ENCODE data around the gene MRPL20. TPM values are rescaled to one million over a fixed set of nuclear protein-coding genes. Genes with fewer than 3 reads are reported as not detected.

Gene MRPL20
- polyA plus RNA-seq, 3 donors, result 84.3 to 186 (median 156) TPM

DNA sequence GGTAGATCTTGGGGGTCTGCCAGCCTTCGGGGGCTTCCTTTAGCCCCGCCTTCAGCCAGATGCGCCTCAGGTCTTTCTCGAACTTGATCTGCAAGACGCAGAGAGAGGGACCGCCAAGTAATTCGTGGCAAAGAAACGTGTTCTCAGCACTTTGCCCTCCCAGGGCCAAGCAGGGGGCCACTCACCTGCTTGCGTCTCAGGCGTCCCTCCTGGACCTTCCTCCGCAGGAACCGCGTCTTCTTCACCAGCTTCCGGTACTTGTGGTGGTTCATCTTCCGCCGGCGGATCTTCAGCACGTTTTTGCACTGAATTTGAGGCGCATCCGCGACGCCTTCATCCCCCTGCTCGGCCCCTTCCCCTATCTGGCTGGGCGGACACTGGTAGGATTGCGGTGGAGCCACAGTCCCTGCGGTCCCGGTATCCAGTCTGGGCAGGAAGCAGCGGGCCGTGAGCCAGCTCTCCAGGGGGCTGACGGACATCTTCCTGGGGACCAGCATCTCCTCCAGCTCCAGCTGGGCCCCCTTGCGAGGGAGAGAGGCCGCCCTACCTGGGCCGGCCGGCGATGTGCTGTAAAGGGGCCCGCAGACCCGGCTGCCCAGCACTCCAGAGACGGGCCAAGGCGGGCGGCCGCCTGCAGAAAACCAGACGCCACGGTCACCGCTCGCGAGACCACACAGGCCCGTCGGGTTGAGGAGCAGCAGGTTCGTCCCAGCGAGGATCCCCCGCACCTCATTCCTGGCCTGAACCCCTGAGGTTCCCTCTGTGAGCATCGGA is 33.1 kb downstream of the MRPL20 start:
- Histone ChIP-seq H2AFZ (ENCODE audit: insufficient read depth, low read depth, low read length, poor library complexity, severe bottlenecking) (no peak overlapping the region), H3K4me1 (ENCODE audit: control insufficient read depth in 1 of 2, insufficient read depth in 2 of 2, low read length in 2 of 2) (peaks cover 37 to 49% of the 10 kb centered on the region in 2 donors), H3K4me3 (replicated peaks in 1 of 3; ENCODE audit: low read depth in 2 of 3, low read length in 3 of 3) (peak overlapping the region; percentile 82 to 92 (median 83)), H4K20me1 (ENCODE audit: insufficient read depth, low read length) (peaks cover 19% of the 10 kb centered on the region), H3K79me2 (ENCODE audit: insufficient read depth, low read length) (peaks cover 20% of the 10 kb centered on the region), H3K27me3 (ENCODE audit: control insufficient read depth in 2 of 2, insufficient read depth in 2 of 2, low read length in 2 of 2) (no peaks in the 10 kb centered on the region), H3K27ac (ENCODE audit: low read depth in 1 of 2, low read length in 2 of 2) (peak overlapping the region; percentile 88 to 94), H3K4me2 (replicated peaks; ENCODE audit: extremely low read depth, low read length, poor library complexity, severe bottlenecking) (peak overlapping the region; percentile 72), H3K9ac (ENCODE audit: insufficient read depth, low read length, poor library complexity, severe bottlenecking) (peak overlapping the region; percentile 96), H3K9me3 (replicated peaks in 1 of 2; ENCODE audit: control insufficient read depth in 1 of 2, insufficient read depth in 1 of 2, low read length in 2 of 2) (no peaks in the 10 kb centered on the region), H3K36me3 (replicated peaks in 1 of 2; ENCODE audit: control insufficient read depth in 1 of 2, insufficient read depth in 2 of 2, low read length in 2 of 2) (peaks cover 0 to 9% of the 10 kb centered on the region in 2 donors)
- Mint-ChIP-seq H3K4me1 (peaks cover 40% of the 10 kb centered on the region), H3K9me3 (peaks cover 0 to 2% (median 0%) of the 10 kb centered on the region in 7 donors), H3K27me3 (ENCODE audit: low read depth in 3 of 3) (peaks cover 4 to 7% (median 7%) of the 10 kb centered on the region in 3 donors), H3K4me3 (peak overlapping the region; percentile 81 to 86), H3K36me3 (peaks cover 8 to 12% of the 10 kb centered on the region in 2 donors), H3K27ac (peak overlapping the region in 5 of 7 donors; percentile 70 to 99 (median 95))
- intact Hi-C loops (cut with micrococcal nuclease), result loop anchor here in 1 of 2 donors (10.0 kb wide), 2 partner anchors 259 to 359 kb away; partner anchors contain the start of genes C1orf159 and ISG15
- 61% methylated on average over 52 of the region's 52 CpGs for WGBS (ENCODE audit: insufficient coverage)
- DNase-seq, result no peak
- TF ChIP-seq, protein P1, sequence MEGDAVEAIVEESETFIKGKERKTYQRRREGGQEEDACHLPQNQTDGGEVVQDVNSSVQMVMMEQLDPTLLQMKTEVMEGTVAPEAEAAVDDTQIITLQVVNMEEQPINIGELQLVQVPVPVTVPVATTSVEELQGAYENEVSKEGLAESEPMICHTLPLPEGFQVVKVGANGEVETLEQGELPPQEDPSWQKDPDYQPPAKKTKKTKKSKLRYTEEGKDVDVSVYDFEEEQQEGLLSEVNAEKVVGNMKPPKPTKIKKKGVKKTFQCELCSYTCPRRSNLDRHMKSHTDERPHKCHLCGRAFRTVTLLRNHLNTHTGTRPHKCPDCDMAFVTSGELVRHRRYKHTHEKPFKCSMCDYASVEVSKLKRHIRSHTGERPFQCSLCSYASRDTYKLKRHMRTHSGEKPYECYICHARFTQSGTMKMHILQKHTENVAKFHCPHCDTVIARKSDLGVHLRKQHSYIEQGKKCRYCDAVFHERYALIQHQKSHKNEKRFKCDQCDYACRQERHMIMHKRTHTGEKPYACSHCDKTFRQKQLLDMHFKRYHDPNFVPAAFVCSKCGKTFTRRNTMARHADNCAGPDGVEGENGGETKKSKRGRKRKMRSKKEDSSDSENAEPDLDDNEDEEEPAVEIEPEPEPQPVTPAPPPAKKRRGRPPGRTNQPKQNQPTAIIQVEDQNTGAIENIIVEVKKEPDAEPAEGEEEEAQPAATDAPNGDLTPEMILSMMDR (IDR thresholded peaks at IDR 0.05), result no peak

- H4K20me1 ChIP-seq (ENCODE audit: insufficient read depth, low read length), result peaks cover 19% of the 10 kb centered on the region
- H3K27ac ChIP-seq (ENCODE audit: low read depth in 1 of 2, low read length in 2 of 2), result no peak overlapping the region
- Mint-ChIP-seq H3K9me3 (peaks cover 0 to 2% (median 0%) of the 10 kb centered on the region in 7 donors), H3K4me3 (peak overlapping the region in 1 of 2 donors; percentile 81), H3K4me1 (peaks cover 40% of the 10 kb centered on the region), H3K36me3 (peaks cover 8 to 12% of the 10 kb centered on the region in 2 donors), H3K27ac (peak overlapping the region in 1 of 7 donors; percentile 73), H3K27me3 (ENCODE audit: low read depth in 3 of 3) (peaks cover 7 to 10% (median 10%) of the 10 kb centered on the region in 3 donors)
- H3K9ac ChIP-seq (ENCODE audit: insufficient read depth, low read length, poor library complexity, severe bottlenecking), result no peak overlapping the region
- WGBS (ENCODE audit: insufficient coverage), result 93% methylated on average over 21 of the region's 26 CpGs
- peaks cover 0 to 9% of the 10 kb centered on the region in 2 donors for H3K36me3 ChIP-seq (replicated peaks in 1 of 2; ENCODE audit: control insufficient read depth in 1 of 2, insufficient read depth in 2 of 2, low read length in 2 of 2)
- TF ChIP-seq, protein P1 (IDR thresholded peaks at IDR 0.05), result no peak
- peaks cover 20% of the 10 kb centered on the region for H3K79me2 ChIP-seq (ENCODE audit: insufficient read depth, low read length)
- no peak for DNase-seq
- intact Hi-C loops (cut with micrococcal nuclease), result loop anchor here in 1 of 2 donors (10.0 kb wide), 2 partner anchors 258 to 358 kb away; partner anchors contain the start of genes C1orf159 and ISG15
- H2AFZ ChIP-seq (ENCODE audit: insufficient read depth, low read depth, low read length, poor library complexity, severe bottlenecking), result no peak overlapping the region
- no peaks in the 10 kb centered on the region for H3K9me3 ChIP-seq (replicated peaks in 1 of 2; ENCODE audit: control insufficient read depth in 1 of 2, insufficient read depth in 1 of 2, low read length in 2 of 2)
- peak overlapping the region in 1 of 3 experiments; percentile 82 for H3K4me3 ChIP-seq (replicated peaks in 1 of 3; ENCODE audit: low read depth in 2 of 3, low read length in 3 of 3)
- peak overlapping the region; percentile 72 for H3K4me2 ChIP-seq (replicated peaks; ENCODE audit: extremely low read depth, low read length, poor library complexity, severe bottlenecking)
- no peaks in the 10 kb centered on the region for H3K27me3 ChIP-seq (ENCODE audit: control insufficient read depth in 2 of 2, insufficient read depth in 2 of 2, low read length in 2 of 2)
- H3K4me1 ChIP-seq (ENCODE audit: control insufficient read depth in 1 of 2, insufficient read depth in 2 of 2, low read length in 2 of 2), result peaks cover 37 to 49% of the 10 kb centered on the region in 2 donors
Measured at GRCh38 chr1:1373051-1373814, 33.9 kb downstream of the MRPL20 start.

Measured in CD14-positive monocyte (primary cell).